Measurements from ENCODE around the gene SELPLG.
"Not testable (repeated sequence)": the region's sequence is repeated elsewhere in the genome, so short reads cannot be mapped to it uniquely, and the experiment has no call there.

SELPLG gene

GRCh38 chr12:108654622-108655021, 20.9 kb upstream of the SELPLG start:
- not testable (repeated sequence) for DNase-seq

DNA sequence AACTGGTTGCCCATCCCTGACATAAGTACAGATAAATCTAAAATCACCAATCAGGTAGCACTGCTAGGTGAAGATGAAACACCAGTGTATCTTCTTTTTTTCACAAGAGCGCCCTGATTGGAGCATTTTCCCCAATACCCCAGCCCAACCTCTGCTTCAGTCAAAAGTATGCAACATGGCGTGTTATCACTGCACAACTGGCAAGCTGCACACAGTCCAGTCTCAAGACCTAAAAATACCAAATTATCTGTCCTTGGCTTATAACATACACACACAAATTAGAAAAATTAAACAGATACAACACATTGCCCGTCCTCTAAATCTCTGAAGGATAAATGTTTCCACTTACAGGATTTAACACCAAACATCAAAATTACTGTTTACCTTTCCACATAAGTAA, 20.2 kb upstream of the SELPLG start:
- no peak for DNase-seq

DNA sequence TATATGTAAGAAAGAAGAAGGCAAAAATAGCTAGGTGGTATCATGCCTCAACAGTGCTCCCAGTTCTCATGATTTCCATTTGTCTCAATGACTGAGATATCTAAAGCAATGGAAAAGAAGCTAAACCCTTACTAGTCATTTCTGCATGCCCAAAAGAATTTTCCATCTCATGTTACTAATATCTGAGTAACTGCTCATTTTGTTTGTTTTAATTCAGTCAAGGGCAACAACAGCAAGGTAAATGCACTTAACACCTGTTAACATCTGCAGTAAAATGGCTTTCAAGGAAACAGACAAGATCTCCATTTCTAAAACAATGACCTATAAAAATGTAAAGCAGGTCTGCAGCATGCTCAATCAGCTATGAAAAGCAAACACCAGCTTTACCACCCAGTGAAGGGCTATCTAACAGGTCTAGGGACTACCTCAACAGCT, 19.4 kb upstream of the SELPLG start:
- no peak for DNase-seq

GRCh38 chr12:108650083-108650482, 16.4 kb upstream of the SELPLG start:
- DNase-seq = no peak

GRCh38 chr12:108649669-108650068, 16.0 kb upstream of the SELPLG start:
- no peak for DNase-seq

DNA sequence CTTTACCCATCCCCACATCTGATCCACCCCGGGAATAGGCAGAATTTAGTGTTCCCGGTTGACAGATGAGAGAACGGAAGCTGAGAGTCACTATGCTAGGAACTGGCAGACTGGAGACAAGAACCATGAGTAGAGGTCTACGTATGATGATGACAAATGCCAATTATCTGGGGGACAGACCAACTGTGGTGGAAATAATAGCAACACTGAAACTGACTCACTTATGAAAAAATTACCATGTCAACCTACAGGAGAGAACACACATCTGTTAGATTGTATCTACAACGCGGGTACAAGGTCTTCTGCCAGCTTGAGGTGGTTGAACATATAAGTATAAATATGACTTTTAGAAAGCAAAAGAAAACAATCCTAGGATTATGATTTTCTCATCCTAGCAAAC, 15.4 kb upstream of the SELPLG start:
- DNase-seq = no peak

DNA sequence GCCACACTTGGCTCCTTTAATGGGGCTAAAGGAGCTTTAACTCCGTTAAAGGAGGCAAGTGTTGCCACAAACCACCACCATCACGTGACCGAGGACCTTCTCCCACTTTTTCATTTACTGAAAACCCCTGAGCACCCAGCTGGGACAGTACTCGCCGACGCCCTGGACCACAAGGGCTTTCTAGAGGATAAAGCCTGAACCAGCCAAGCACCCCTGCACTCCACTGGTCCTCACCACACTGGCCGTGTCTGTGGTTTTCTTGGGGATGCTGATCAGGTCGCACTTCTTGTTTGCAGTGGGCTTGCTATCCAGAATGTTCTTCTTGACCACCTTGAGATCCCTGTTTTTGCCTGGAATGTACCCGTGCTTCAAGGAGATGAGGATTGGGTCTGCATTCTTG, 14.7 kb upstream of the SELPLG start:
- DNase-seq = no peak

- DNase-seq = no peak
Measured at GRCh38 chr12:108647585-108648287, 14.0 kb upstream of the SELPLG start.

- no peak for DNase-seq
Measured at GRCh38 chr12:108646600-108647579, 13.2 kb upstream of the SELPLG start.

DNA sequence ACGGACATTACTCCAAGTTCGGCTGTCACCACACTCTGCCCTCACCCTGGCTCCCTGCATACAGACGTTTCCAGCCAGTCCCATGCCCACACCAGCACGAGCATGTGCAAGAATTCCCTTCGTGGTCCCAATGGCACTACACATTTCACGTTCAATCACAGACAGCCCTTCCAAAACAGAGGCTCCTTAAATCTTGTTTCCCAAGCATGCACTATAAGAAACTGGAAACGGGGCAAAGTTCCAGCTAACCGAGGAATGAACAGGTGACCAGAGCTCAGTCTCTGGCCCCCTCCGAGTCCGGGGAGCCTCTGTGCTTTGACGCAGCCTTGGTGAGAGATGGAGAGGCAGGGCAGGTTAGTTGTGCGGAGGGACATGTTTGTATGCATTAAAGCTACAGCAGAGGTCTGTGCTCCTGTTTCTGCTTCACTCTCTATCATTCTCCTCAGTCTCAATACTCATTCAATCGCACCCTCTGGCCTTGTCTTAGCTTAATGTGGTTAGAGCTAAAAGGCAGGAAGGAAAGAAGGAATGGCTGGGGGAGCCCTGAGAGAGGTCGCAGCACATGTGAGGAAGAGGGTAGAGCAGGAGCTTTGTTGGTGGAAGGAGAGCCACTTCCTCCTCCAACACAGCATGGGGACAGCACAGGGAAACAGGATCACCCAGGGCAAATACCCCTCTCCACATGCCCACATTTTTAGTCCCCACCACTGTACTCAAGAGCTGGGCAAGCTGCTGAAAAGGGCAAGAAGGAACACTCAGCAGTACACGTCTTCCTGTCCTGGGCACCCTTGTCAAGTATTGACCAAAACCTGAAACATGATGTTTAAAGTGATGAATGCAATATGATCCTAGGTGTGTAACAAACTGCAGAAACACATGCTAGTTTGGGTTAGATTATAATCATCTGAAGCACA, 12.2 kb upstream of the SELPLG start:
- DNase-seq = no peak

DNA sequence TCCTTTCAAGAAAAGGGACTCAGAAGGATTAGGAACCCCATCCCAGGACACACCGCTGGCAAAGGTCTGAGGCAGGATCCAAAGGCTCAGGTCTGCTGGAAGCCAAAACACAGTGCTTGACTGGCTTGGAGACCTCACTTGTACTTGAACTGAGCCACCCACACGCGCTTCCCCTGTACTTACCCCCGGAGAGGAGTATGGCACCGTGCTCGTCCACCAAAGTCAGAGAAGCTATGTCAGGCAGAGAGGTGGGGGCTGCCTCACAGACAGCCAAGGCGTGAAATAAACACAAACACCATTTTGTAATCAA, 11.1 kb upstream of the SELPLG start:
- DNase-seq = no peak

DNA sequence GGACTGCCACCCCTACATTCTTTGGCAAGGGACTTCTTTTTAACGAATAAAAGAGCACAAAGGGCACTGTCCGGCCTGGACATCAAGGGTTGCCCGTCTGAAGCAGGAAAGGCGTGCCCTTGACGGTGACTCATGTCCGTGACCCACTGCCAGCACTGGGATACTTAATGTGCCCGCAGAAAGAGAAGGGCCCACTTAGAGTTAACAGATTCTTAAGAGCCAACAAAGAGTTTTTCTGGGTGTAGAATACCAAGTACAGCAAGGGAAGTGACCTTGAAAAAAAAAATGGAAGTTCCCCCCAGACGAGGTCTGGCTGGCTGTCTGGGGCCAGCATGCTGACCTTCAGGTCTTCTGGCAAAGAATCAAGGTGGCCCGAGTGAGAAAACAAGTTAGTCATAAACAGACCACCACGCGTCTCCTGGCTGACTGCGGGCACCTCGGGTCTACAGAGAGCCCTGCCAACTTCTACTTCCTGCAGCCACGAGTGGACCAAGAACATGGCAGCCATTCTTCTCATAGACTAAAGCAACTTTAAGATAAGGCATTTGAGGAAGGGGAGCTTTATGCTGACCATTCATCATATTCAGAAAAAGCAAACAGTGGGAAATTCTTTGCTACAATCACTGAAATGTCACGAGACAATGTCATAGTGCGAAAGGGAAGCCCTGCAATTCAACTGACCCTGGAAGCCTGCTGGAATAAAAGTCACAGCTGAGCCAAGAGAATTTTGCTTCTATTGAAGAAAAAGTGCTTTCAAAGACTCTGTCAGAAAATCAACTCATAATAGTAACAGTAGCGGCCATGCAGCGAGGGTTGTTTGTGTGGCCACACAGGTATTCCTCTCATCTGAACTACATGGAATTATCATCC, 10.5 kb upstream of the SELPLG start:
- no peak for DNase-seq

- DNase-seq = no peak
Measured at GRCh38 chr12:108642899-108643654, 9.4 kb upstream of the SELPLG start.

DNA sequence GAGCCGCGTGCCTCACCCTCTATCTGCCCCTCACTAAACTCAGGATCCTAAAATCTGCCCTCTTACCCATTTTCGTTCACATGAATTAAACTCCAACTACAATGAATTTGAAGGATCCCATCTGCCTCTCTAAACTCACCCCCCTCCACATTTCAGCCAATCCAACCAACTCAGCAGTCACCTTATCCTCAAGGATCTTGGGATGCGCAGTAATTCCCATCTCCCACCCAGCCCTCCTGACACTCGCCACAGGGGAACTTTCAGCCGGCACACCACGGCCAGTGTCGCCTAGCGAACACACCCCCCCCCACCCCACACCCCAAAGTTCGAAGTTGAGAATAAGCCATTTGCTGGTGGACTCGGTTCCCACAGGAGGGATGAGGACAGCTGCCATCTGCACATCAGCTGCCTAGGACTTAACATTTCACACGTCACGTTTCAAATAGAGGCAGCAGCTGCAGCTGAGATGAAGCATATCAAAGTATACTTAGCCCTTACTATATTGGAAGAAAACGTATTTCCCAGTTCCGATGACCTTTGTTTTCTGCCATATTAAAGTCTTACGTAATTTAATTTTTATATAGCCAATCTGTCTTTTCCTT, 8.7 kb upstream of the SELPLG start:
- no peak for DNase-seq

GRCh38 chr12:108641446-108642268, 8.0 kb upstream of the SELPLG start:
- no peak for DNase-seq

GRCh38 chr12:108640802-108641445, 7.2 kb upstream of the SELPLG start:
- DNase-seq = no peak

DNA sequence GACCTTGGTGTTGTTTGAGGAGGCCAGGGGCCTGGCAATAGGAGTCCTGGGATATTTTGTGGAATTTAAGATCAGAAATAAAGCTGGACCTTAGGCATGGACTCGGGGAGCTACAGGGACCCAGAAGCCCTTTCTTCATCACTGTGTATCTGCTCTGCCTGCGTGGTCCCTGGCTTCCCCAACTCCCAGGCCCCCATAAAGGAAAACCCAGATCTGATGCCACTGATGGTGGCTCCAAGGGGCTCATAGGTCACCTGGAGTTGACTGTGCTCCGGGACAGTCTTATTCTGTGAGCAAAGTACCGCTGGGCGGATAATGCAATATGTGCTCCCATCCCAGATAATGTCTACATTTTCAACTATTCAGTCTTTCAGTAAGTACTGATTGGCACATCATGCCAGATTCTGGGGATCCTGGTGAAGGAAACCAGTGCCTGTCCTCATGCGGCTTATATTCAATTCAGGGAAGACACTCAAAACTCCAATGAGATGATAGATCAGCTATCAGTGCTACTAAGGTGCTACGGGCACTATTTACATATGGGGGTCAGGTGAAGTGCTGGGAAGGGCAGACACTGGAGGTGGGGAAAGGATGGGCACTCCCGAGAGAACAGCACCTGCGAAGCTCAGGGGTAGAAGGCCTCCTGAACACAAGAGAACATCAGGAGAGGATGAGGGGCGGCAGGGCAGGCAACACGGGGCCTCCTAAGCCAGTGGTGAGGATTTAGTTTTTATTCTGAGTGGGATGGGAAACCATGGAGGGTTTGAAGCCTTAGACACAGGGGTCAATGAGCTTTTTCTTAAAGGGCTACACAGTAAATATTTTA, 5.5 kb upstream of the SELPLG start:
- no peak for DNase-seq

GRCh38 chr12:108638141-108638827, 4.6 kb upstream of the SELPLG start:
- DNase-seq = no peak

Measured in cortex of kidney (tissue), 1 donor.